ENCODE measurements around the gene GSE1. TPM values are rescaled to one million over a fixed set of nuclear protein-coding genes. Genes with fewer than 3 reads are reported as not detected.

Gene GSE1
- total RNA-seq, 1 experiment from 2014 or later = 38.4 TPM

DNA sequence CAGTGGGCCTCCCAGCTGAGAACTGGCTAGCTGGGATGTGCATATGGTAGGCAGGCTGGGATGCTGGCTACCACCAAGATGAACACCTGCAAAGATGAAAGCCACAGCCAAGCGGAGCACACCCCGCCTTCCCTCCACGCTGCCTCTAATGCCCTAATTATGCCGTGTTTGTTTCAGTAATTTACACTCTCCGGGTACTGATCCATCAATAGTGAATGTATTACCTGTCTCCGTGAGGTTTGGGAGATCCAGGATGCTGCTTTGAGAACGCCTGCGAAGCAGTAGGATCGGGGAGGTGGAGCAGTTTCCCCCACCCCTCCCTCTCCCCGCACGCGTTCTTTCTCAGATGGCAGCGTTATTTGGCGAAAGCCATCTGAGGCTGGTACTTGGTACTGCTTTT lies 28.9 kb upstream of the GSE1 start:
- no peaks in the 10 kb centered on the region for H3K27me3 ChIP-seq (ENCODE audit: low read length)
- no peaks in the 10 kb centered on the region for H3K79me2 ChIP-seq (ENCODE audit: low read length)
- no peak for TF ChIP-seq EZH2 (IDR thresholded peaks at IDR 0.05; ENCODE audit: low read length, unreplicated experiment)
- TF ChIP-seq, protein P1, sequence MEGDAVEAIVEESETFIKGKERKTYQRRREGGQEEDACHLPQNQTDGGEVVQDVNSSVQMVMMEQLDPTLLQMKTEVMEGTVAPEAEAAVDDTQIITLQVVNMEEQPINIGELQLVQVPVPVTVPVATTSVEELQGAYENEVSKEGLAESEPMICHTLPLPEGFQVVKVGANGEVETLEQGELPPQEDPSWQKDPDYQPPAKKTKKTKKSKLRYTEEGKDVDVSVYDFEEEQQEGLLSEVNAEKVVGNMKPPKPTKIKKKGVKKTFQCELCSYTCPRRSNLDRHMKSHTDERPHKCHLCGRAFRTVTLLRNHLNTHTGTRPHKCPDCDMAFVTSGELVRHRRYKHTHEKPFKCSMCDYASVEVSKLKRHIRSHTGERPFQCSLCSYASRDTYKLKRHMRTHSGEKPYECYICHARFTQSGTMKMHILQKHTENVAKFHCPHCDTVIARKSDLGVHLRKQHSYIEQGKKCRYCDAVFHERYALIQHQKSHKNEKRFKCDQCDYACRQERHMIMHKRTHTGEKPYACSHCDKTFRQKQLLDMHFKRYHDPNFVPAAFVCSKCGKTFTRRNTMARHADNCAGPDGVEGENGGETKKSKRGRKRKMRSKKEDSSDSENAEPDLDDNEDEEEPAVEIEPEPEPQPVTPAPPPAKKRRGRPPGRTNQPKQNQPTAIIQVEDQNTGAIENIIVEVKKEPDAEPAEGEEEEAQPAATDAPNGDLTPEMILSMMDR (conservative IDR thresholded peaks at IDR 0.05; ENCODE audit: low read depth, low read length) = no peak
- TF ChIP-seq EZH2phosphoT487 (IDR thresholded peaks at IDR 0.05; ENCODE audit: borderline replicate concordance, low read length) = no peak
- no peaks in the 10 kb centered on the region for H3F3A ChIP-seq (ENCODE audit: low read length, unreplicated experiment)
- no peak overlapping the region for H3K27ac ChIP-seq (ENCODE audit: low read length)
- POLR2A ChIA-PET (ENCODE audit: unreplicated experiment) = no interaction called here
- no peak for ATAC-seq
- no peak overlapping the region for H3K4me2 ChIP-seq (ENCODE audit: low read length)
- H3K9me2 ChIP-seq (replicated peaks; ENCODE audit: low read length) = no peaks in the 10 kb centered on the region
- H3K9me3 ChIP-seq (ENCODE audit: low read length) = no peaks in the 10 kb centered on the region
- no peaks in the 10 kb centered on the region for H3K36me3 ChIP-seq (ENCODE audit: low read depth, low read length)
- H2AFZ ChIP-seq (ENCODE audit: low read length) = no peak overlapping the region
- no peak overlapping the region for H3K4me3 ChIP-seq (ENCODE audit: low read length)
- H3K9ac ChIP-seq (ENCODE audit: low read length) = no peak overlapping the region
- CTCF ChIA-PET = no interaction called here
- BruUV-seq (replicated peaks) = no TSS peak
- intact Hi-C loops (cut with micrococcal nuclease) = no loop called here
- no peaks in the 10 kb centered on the region for H4K20me1 ChIP-seq (ENCODE audit: low read length)
- no peak for DNase-seq
- H3K4me1 ChIP-seq (ENCODE audit: insufficient read depth, low read length) = no peaks in the 10 kb centered on the region

DNA sequence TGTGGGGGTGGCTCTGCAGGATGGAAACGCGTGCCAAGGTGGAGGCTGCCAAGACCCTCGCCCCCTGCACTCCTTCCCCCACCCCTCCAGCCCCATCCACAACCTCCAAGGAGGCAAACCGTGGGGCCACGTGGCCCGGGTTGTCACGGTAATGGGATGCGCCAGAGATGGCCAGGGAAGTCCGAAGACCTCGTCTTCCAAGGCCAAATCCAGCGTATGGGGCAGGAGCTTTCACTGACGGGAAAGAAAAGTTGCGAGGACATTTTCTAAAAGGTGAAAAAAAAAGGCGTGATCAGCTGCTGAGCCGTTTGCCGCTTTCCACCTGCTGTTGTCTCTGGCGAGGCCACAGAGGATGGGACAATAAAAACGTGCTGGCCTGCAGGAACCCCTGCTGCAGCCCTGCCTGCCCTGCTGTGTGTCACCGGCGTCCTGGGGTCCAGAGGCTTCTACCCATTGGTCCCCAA lies 28.3 kb upstream of the GSE1 start:
- CTCF ChIA-PET = no interaction called here

DNA sequence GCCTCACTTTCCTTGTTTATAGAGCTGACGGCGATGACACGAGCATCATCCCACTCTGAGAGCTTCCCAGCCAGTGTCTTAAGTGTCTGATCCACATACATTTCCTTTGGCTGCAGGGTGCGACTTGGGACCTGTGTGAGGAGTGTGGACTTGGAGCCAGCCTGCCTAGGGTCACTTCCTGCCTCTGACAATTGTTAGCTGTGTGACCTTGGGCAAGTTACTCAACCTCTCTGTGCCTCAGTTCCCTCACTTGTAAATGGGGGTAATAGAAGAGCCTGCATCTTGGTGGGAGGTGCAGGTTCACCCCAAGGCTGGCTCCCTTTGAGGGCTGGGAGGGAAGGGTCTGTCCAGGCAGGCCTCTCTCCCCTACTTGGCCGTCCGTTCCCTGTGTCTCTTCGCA lies 27.4 kb upstream of the GSE1 start:
- H3K9ac ChIP-seq (ENCODE audit: low read length) = no peak overlapping the region
- no peaks in the 10 kb centered on the region for H3K4me1 ChIP-seq (ENCODE audit: insufficient read depth, low read length)
- no peak overlapping the region for H3K4me2 ChIP-seq (ENCODE audit: low read length)
- no peaks in the 10 kb centered on the region for H3K9me3 ChIP-seq (ENCODE audit: low read length)
- H3K9me2 ChIP-seq (replicated peaks; ENCODE audit: low read length) = no peaks in the 10 kb centered on the region
- no peak overlapping the region for H2AFZ ChIP-seq (ENCODE audit: low read length)
- H3K4me3 ChIP-seq (ENCODE audit: low read length) = no peak overlapping the region
- H3K36me3 ChIP-seq (ENCODE audit: low read depth, low read length) = no peaks in the 10 kb centered on the region
- BruUV-seq (replicated peaks) = no TSS peak
- ATAC-seq (no peak), DNase-seq (no peak)
- ChIA-PET POLR2A (ENCODE audit: unreplicated experiment) (no interaction called here), CTCF (no interaction called here)
- no peaks in the 10 kb centered on the region for H3F3A ChIP-seq (ENCODE audit: low read length, unreplicated experiment)
- no peaks in the 10 kb centered on the region for H4K20me1 ChIP-seq (ENCODE audit: low read length)
- H3K27ac ChIP-seq (ENCODE audit: low read length) = no peak overlapping the region
- no peaks in the 10 kb centered on the region for H3K79me2 ChIP-seq (ENCODE audit: low read length)
- intact Hi-C loops (cut with micrococcal nuclease) = no loop called here
- H3K27me3 ChIP-seq (ENCODE audit: low read length) = no peaks in the 10 kb centered on the region
- TF ChIP-seq, protein P1 (conservative IDR thresholded peaks at IDR 0.05; ENCODE audit: low read depth, low read length) = no peak
- TF ChIP-seq EZH2 (IDR thresholded peaks at IDR 0.05; ENCODE audit: low read length, unreplicated experiment) (no peak), EZH2phosphoT487 (IDR thresholded peaks at IDR 0.05; ENCODE audit: borderline replicate concordance, low read length) (no peak)

More for the DNA sequence above, 28.3 kb upstream of the GSE1 start:
- H3K4me1 ChIP-seq (ENCODE audit: insufficient read depth, low read length) = no peaks in the 10 kb centered on the region
- H3F3A ChIP-seq (ENCODE audit: low read length, unreplicated experiment) = no peaks in the 10 kb centered on the region
- intact Hi-C loops (cut with micrococcal nuclease) = no loop called here
- H3K4me3 ChIP-seq (ENCODE audit: low read length) = no peak overlapping the region
- H3K27ac ChIP-seq (ENCODE audit: low read length) = no peak overlapping the region
- ATAC-seq (no peak), DNase-seq (no peak)
- H3K9me3 ChIP-seq (ENCODE audit: low read length) = no peaks in the 10 kb centered on the region
- no peaks in the 10 kb centered on the region for H3K36me3 ChIP-seq (ENCODE audit: low read depth, low read length)
- H4K20me1 ChIP-seq (ENCODE audit: low read length) = no peaks in the 10 kb centered on the region
- no peak overlapping the region for H3K9ac ChIP-seq (ENCODE audit: low read length)
- H3K79me2 ChIP-seq (ENCODE audit: low read length) = no peaks in the 10 kb centered on the region
- no TSS peak for BruUV-seq (replicated peaks)
- H3K27me3 ChIP-seq (ENCODE audit: low read length) = no peaks in the 10 kb centered on the region
- TF ChIP-seq, protein P1 (conservative IDR thresholded peaks at IDR 0.05; ENCODE audit: low read depth, low read length) = no peak
- TF ChIP-seq EZH2 (IDR thresholded peaks at IDR 0.05; ENCODE audit: low read length, unreplicated experiment) (no peak), EZH2phosphoT487 (IDR thresholded peaks at IDR 0.05; ENCODE audit: borderline replicate concordance, low read length) (no peak)
- H3K4me2 ChIP-seq (ENCODE audit: low read length) = no peak overlapping the region
- no peaks in the 10 kb centered on the region for H3K9me2 ChIP-seq (replicated peaks; ENCODE audit: low read length)
- H2AFZ ChIP-seq (ENCODE audit: low read length) = no peak overlapping the region
- POLR2A ChIA-PET (ENCODE audit: unreplicated experiment) = no interaction called here

All from PC-3 (cell line).